Endothelial cell of umbilical vein (primary cell): Measurements from ENCODE around the gene NUP50.

ENCODE experiments used
- EZH2 ChIP-seq: IDR thresholded peaks from 2 replicates; pipeline ENCODE4 v1.6.1; 2012; ENCODE audit warnings: borderline replicate concordance, low read depth, mild to moderate bottlenecking, moderate library complexity, low read length, inconsistent platforms; ENCODE audit not compliant: severe bottlenecking
- FOS ChIP-seq: IDR thresholded peaks from 2 replicates; pipeline ENCODE4 v1.6.1; 2011; ENCODE audit warnings: mild to moderate bottlenecking, low read length, moderate library complexity, borderline replicate concordance; ENCODE audit not compliant: insufficient read depth
- GATA2 ChIP-seq: IDR thresholded peaks from 2 replicates; pipeline ENCODE4 v1.7.0; 2011; ENCODE audit warnings: low read depth, mild to moderate bottlenecking, moderate library complexity, mixed read lengths, low read length; ENCODE audit not compliant: insufficient read length, insufficient read depth
- JUN ChIP-seq: IDR thresholded peaks from 2 replicates; pipeline ENCODE4 v1.6.1; 2011; ENCODE audit warnings: borderline replicate concordance, low read depth; ENCODE audit not compliant: insufficient read length, insufficient read depth
- MYC ChIP-seq: IDR thresholded peaks from one replicate; pipeline ENCODE4 v1.6.1; 2011; ENCODE audit warnings: mild to moderate bottlenecking, low read depth, low read length
- POLR2A ChIP-seq: IDR thresholded peaks from 2 replicates; pipeline ENCODE4 v1.6.1; 2012; ENCODE audit warnings: low read depth, mild to moderate bottlenecking, control low read depth, low read length
- POLR2AphosphoS5 ChIP-seq: IDR thresholded peaks from 2 replicates; pipeline ENCODE4 v1.6.1; 2012; ENCODE audit warnings: low read depth, mild to moderate bottlenecking, control low read depth, low read length, moderate library complexity; ENCODE audit not compliant: insufficient read depth
- TF ChIP-seq, protein P1 (sequence below), 2 donors: IDR thresholded peaks; 1 replicate in 1 of 2; 2 replicates in 1 of 2; pipeline ENCODE4 v1.5.1; 2011; ENCODE audit warnings: low read length in 2 of 2, mild to moderate bottlenecking in 2 of 2, moderate library complexity in 2 of 2, control low read depth in 1 of 2, inconsistent platforms in 1 of 2, low read depth in 1 of 2; ENCODE audit not compliant: insufficient read depth in 1 of 2; ENCODE audit errors: extremely low read depth in 1 of 2
- TF ChIP-seq, protein P2 (sequence below): IDR thresholded peaks from 2 replicates; pipeline ENCODE4 v1.6.1; 2011; ENCODE audit not compliant: insufficient read depth, insufficient read length

DNA sequence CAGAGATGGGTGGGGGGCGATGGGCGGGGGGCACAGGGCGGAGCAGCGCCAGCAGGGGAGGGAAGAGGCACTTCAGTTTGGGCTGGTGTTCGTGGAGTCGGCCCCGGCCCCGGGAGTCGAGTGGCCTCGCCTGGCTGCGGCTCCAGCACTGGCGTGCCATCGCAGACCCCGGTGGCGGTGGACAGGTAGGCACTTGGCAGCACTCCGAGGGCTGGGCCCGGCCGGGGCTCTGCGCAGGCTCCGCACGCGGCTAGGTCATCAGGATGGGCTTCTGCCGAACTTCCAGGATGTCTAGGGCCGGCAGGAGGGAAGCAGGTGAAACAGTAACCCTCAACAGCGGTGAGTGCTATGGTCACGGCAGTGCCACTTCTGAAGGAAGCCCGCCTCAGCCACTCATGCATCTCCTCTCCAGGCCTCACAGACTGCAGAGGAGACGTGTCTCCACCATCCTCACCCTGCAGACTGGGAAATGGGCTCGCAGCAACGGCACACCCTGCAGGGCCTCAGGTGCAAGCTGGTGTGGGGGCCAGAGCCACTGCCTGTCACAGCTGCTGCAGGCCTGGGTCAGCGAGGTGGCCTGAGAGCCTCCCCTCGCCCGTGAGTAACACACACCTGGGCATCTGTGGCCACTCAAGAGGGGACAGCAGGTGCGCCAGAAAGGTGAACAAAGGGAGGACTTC lies 33.3 kb downstream of the NUP50 start:
- TF ChIP-seq EZH2: no peak
- TF ChIP-seq POLR2A: no peak
- TF ChIP-seq, protein P1, sequence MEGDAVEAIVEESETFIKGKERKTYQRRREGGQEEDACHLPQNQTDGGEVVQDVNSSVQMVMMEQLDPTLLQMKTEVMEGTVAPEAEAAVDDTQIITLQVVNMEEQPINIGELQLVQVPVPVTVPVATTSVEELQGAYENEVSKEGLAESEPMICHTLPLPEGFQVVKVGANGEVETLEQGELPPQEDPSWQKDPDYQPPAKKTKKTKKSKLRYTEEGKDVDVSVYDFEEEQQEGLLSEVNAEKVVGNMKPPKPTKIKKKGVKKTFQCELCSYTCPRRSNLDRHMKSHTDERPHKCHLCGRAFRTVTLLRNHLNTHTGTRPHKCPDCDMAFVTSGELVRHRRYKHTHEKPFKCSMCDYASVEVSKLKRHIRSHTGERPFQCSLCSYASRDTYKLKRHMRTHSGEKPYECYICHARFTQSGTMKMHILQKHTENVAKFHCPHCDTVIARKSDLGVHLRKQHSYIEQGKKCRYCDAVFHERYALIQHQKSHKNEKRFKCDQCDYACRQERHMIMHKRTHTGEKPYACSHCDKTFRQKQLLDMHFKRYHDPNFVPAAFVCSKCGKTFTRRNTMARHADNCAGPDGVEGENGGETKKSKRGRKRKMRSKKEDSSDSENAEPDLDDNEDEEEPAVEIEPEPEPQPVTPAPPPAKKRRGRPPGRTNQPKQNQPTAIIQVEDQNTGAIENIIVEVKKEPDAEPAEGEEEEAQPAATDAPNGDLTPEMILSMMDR (IDR thresholded peaks at IDR 0.05; ENCODE audit: extremely low read depth in 1 of 2, insufficient read depth in 1 of 2, low read depth in 1 of 2, low read length in 2 of 2): no peak
- TF ChIP-seq FOS: no peak
- no peak for TF ChIP-seq MYC
- TF ChIP-seq, protein P2, sequence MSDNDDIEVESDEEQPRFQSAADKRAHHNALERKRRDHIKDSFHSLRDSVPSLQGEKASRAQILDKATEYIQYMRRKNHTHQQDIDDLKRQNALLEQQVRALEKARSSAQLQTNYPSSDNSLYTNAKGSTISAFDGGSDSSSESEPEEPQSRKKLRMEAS: no peak
- no peak for TF ChIP-seq POLR2AphosphoS5
- no peak for TF ChIP-seq GATA2
- no peak for TF ChIP-seq JUN
